ENCODE measurements around the gene CPNE5. TPM values are rescaled to one million over a fixed set of nuclear protein-coding genes. Genes with fewer than 3 reads are reported as not detected.

The CPNE5 gene
- polyA plus RNA-seq, 1 donor (not counting 4 experiments of a cell fraction or from before 2014, with no cell fraction given): 0.05 TPM

GRCh38 chr6:36729161-36729524 lies 110.1 kb downstream of the CPNE5 start:
- TF ChIP-seq EZH2 (IDR thresholded peaks at IDR 0.05; ENCODE audit: low read length) (no peak), CTCF (optimal IDR thresholded peaks at IDR 0.05 in 1 of 3, IDR thresholded peaks at IDR 0.05 in 1 of 3, conservative IDR thresholded peaks at IDR 0.05 in 1 of 3; ENCODE audit: extremely low read depth in 1 of 3, insufficient read depth in 2 of 3, low read length in 3 of 3) (no peak)
- Histone ChIP-seq H3K9me3 (ENCODE audit: control insufficient read depth, low read depth, low read length) (no peaks in the 10 kb centered on the region), H3K9me1 (ENCODE audit: control insufficient read depth, extremely low read depth, insufficient read depth, low read length) (no peaks in the 10 kb centered on the region), H3K36me3 (ENCODE audit: control insufficient read depth in 2 of 2, extremely low read depth in 1 of 2, insufficient read depth in 2 of 2, low read length in 2 of 2) (no peaks in the 10 kb centered on the region), H2AFZ (ENCODE audit: control insufficient read depth, low read length) (no peak overlapping the region), H3K79me2 (ENCODE audit: control insufficient read depth, insufficient read depth, low read length) (no peaks in the 10 kb centered on the region), H3K4me3 (ENCODE audit: control insufficient read depth in 2 of 3, extremely low read depth in 1 of 3, insufficient read depth in 2 of 3, low read depth in 1 of 3, low read length in 3 of 3) (no peak overlapping the region), H3K4me1 (ENCODE audit: control insufficient read depth, extremely low read depth, insufficient read depth, low read length) (peaks cover 9% of the 10 kb centered on the region), H3K4me2 (ENCODE audit: control insufficient read depth, extremely low read depth, insufficient read depth, low read depth, low read length) (no peak overlapping the region), H3K27ac (ENCODE audit: control insufficient read depth, insufficient read depth, low read length) (no peak overlapping the region), H3K9ac (ENCODE audit: control insufficient read depth, extremely low read depth, insufficient read depth, low read length) (no peak overlapping the region), H4K20me1 (ENCODE audit: control insufficient read depth, extremely low read depth, insufficient read depth, low read length) (no peaks in the 10 kb centered on the region), H3K27me3 (ENCODE audit: control insufficient read depth, extremely low read depth, insufficient read depth, low read length) (no peaks in the 10 kb centered on the region)
- DNase-seq (ENCODE audit: low read depth, low spot score) (no peak), FAIRE-seq (no peak)
- dilution Hi-C loops (cut with MboI; ENCODE audit: extremely low pct_ligation_motif_present, low sequenced_read_pairs): no loop called here

- no peak overlapping the region for H3K27ac ChIP-seq (ENCODE audit: control insufficient read depth, insufficient read depth, low read length)
These were observed 110.7 kb downstream of the CPNE5 start for GRCh38 chr6:36728289-36729160.

More at GRCh38 chr6:36728289-36729160, 110.7 kb downstream of the CPNE5 start:
- H2AFZ ChIP-seq (ENCODE audit: control insufficient read depth, low read length): no peak overlapping the region
- dilution Hi-C loops (cut with MboI; ENCODE audit: extremely low pct_ligation_motif_present, low sequenced_read_pairs): no loop called here
- FAIRE-seq: no peak
- no peaks in the 10 kb centered on the region for H4K20me1 ChIP-seq (ENCODE audit: control insufficient read depth, extremely low read depth, insufficient read depth, low read length)
- H3K27me3 ChIP-seq (ENCODE audit: control insufficient read depth, extremely low read depth, insufficient read depth, low read length): no peaks in the 10 kb centered on the region
- no peak overlapping the region for H3K4me2 ChIP-seq (ENCODE audit: control insufficient read depth, extremely low read depth, insufficient read depth, low read depth, low read length)
- H3K4me1 ChIP-seq (ENCODE audit: control insufficient read depth, extremely low read depth, insufficient read depth, low read length): peaks cover 9% of the 10 kb centered on the region
- no peak for DNase-seq (ENCODE audit: low read depth, low spot score)
- H3K36me3 ChIP-seq (ENCODE audit: control insufficient read depth in 2 of 2, extremely low read depth in 1 of 2, insufficient read depth in 2 of 2, low read length in 2 of 2): no peaks in the 10 kb centered on the region
- no peaks in the 10 kb centered on the region for H3K79me2 ChIP-seq (ENCODE audit: control insufficient read depth, insufficient read depth, low read length)
- no peaks in the 10 kb centered on the region for H3K9me3 ChIP-seq (ENCODE audit: control insufficient read depth, low read depth, low read length)
- no peak overlapping the region for H3K9ac ChIP-seq (ENCODE audit: control insufficient read depth, extremely low read depth, insufficient read depth, low read length)
- TF ChIP-seq CTCF (optimal IDR thresholded peaks at IDR 0.05 in 1 of 3, IDR thresholded peaks at IDR 0.05 in 1 of 3, conservative IDR thresholded peaks at IDR 0.05 in 1 of 3; ENCODE audit: extremely low read depth in 1 of 3, insufficient read depth in 2 of 3, low read length in 3 of 3) (no peak), EZH2 (IDR thresholded peaks at IDR 0.05; ENCODE audit: low read length) (no peak)
- H3K4me3 ChIP-seq (ENCODE audit: control insufficient read depth in 2 of 3, extremely low read depth in 1 of 3, insufficient read depth in 2 of 3, low read depth in 1 of 3, low read length in 3 of 3): no peak overlapping the region
- no peaks in the 10 kb centered on the region for H3K9me1 ChIP-seq (ENCODE audit: control insufficient read depth, extremely low read depth, insufficient read depth, low read length)

All from keratinocyte (primary cell).